B cell (primary cell): Measurements from ENCODE around the gene BLOC1S3. TPM values are rescaled to one million over a fixed set of nuclear protein-coding genes. Genes with fewer than 3 reads are reported as not detected.

Source experiments
- ATAC-seq: fragments of 200-7000 bp; cut with Tn5 transposase; one replicate; pipeline ENCODE4 v1.10.0; 2021; ENCODE audit warnings: low read depth, mild to moderate bottlenecking, moderate number of reproducible peaks, moderate library complexity
- CTCF ChIA-PET: fragments of 350-600 bp; sonication (Branson Sonifier 250); formaldehyde crosslinking; loops from one replicate; lab custom pipeline; 2021; ENCODE audit warnings: antibody characterized with exemption, inconsistent platforms; lab: Charles Lee
- POLR2A ChIA-PET: fragments of 350-600 bp; sonication (Branson Sonifier 250); formaldehyde crosslinking; loops from one replicate; lab custom pipeline; 2021; ENCODE audit warnings: antibody characterized with exemption; lab: Charles Lee
- DNase-seq: peaks from one replicate; pipeline ENCODE4 v3.0.0; 2013
- H2AFZ ChIP-seq: 2 replicates; pipeline ENCODE4 v1.6.1; 2012; ENCODE audit warnings: mild to moderate bottlenecking, low read depth, low read length; ENCODE audit not compliant: insufficient read depth, poor library complexity, severe bottlenecking
- H3K27ac ChIP-seq, 2 donors: 1 replicate in 1 of 2; 2 replicates in 1 of 2; pipeline ENCODE4 v1.5.1; 2012 to 2013; ENCODE audit warnings: low read length in 2 of 2, mild to moderate bottlenecking in 2 of 2, moderate library complexity in 1 of 2
- H3K27me3 ChIP-seq, 4 experiments: fragments of 200-600 bp in 1 of 4; sonication (generic) in 1 of 4; replicated peaks in 1 of 4; 1 replicate in 2 of 4; 2 replicates in 2 of 4; pipeline versions ENCODE4 v1.6.1 to v1.7.0; 2013 to 2016; ENCODE audit warnings: low read length in 3 of 4, mild to moderate bottlenecking in 2 of 4, mixed read lengths in 1 of 4, moderate library complexity in 1 of 4; ENCODE audit not compliant: insufficient read depth in 4 of 4, control insufficient read depth in 3 of 4; ENCODE audit errors: control extremely low read depth in 1 of 4
- H3K36me3 ChIP-seq, 2 experiments: replicated peaks in 1 of 2; 1 replicate in 1 of 2; 2 replicates in 1 of 2; pipeline versions ENCODE4 v1.6.1 to v1.7.1; 2013; ENCODE audit warnings: low read length in 1 of 2; ENCODE audit not compliant: insufficient read depth in 2 of 2, control insufficient read depth in 1 of 2; ENCODE audit errors: control extremely low read depth in 1 of 2, extremely low read depth in 1 of 2
- H3K4me1 ChIP-seq, 2 donors: fragments of 200-600 bp in 1 of 2; sonication (generic) in 1 of 2; 1 replicate in 1 of 2; 2 replicates in 1 of 2; pipeline versions ENCODE4 v1.5.1 to v1.6.1; 2013 to 2017; ENCODE audit warnings: low read length in 2 of 2; ENCODE audit not compliant: control insufficient read depth in 2 of 2, insufficient read depth in 2 of 2
- H3K4me2 ChIP-seq: replicated peaks from 2 replicates; pipeline ENCODE3; 2012; ENCODE audit warnings: mild to moderate bottlenecking, low read depth, low read length; ENCODE audit not compliant: poor library complexity, severe bottlenecking
- H3K4me3 ChIP-seq, 5 experiments: fragments of 200-600 bp in 1 of 5; sonication (generic) in 1 of 5; 1 replicate in 3 of 5; 2 replicates in 2 of 5; pipeline versions ENCODE4 v1.5.1 to v1.7.0; 2011 to 2016; ENCODE audit warnings: low read length in 4 of 5, mild to moderate bottlenecking in 4 of 5, low read depth in 2 of 5, control low read depth in 1 of 5, moderate library complexity in 1 of 5; ENCODE audit not compliant: insufficient read depth in 1 of 5; ENCODE audit errors: control extremely low read depth in 1 of 5, extremely low read depth in 1 of 5
- H3K79me2 ChIP-seq: fragments of 200-600 bp; sonication (generic); one replicate; pipeline ENCODE4 v1.6.0; 2016; ENCODE audit warnings: low read length; ENCODE audit not compliant: control insufficient read depth, insufficient read depth
- H3K9ac ChIP-seq: fragments of 200-600 bp; sonication (generic); 2 replicates; pipeline ENCODE4 v1.6.1; 2017; ENCODE audit warnings: mild to moderate bottlenecking, low read length, moderate library complexity
- H3K9me3 ChIP-seq, 3 donors: one replicate each; pipeline versions ENCODE4 v1.6.1 to v1.7.1; 2013; ENCODE audit warnings: low read length in 2 of 3; ENCODE audit not compliant: control insufficient read depth in 2 of 3, insufficient read depth in 1 of 3; ENCODE audit errors: control extremely low read depth in 1 of 3
- H4K20me1 ChIP-seq: 2 replicates; pipeline ENCODE4 v1.6.0; 2012; ENCODE audit warnings: mild to moderate bottlenecking, low read length; ENCODE audit not compliant: insufficient read depth, control insufficient read depth, poor library complexity, severe bottlenecking
- H3K27ac Mint-ChIP-seq: one replicate; pipeline ENCODE4 v1.8.0; 2021; ENCODE audit warnings: mixed read lengths
- H3K27me3 Mint-ChIP-seq: one replicate; pipeline ENCODE4 v1.8.0; 2021; ENCODE audit warnings: mixed read lengths
- H3K4me1 Mint-ChIP-seq: one replicate; pipeline ENCODE4 v1.8.0; 2021; ENCODE audit warnings: mixed read lengths
- H3K4me3 Mint-ChIP-seq: one replicate; pipeline ENCODE4 v1.8.0; 2021; ENCODE audit warnings: mixed read lengths
- H3K9me3 Mint-ChIP-seq: one replicate; pipeline ENCODE4 v1.8.0; 2022; ENCODE audit warnings: mixed read lengths; ENCODE audit not compliant: insufficient read depth
- CTCF ChIP-seq: fragments of 200-600 bp; IDR thresholded peaks from one replicate; pipeline ENCODE4 v1.8.0; 2022; ENCODE audit warnings: antibody characterized with exemption, mild to moderate bottlenecking
- EZH2 ChIP-seq: IDR thresholded peaks from 2 replicates; pipeline ENCODE4 v1.6.1; 2012; ENCODE audit warnings: borderline replicate concordance, low read depth, mild to moderate bottlenecking, moderate library complexity, low read length; ENCODE audit not compliant: insufficient read depth, poor library complexity, severe bottlenecking
- WGBS: methylation state at CpG from one replicate; pipeline ENCODE4 v1.1.5; 2013; ENCODE audit warnings: missing lambda C conversion rate; ENCODE audit not compliant: insufficient coverage; 5-methylcytosine and 5-hydroxymethylcytosine counted together
- intact Hi-C: fragments of 100-400 bp; cut with micrococcal nuclease; formaldehyde crosslinking; loops from one replicate; pipeline ENCODE4 v1.10.0; 2022
- polyA plus RNA-seq: library from polyadenylated mRNA; depleted of rRNA; stranded (reverse); fragments of >200 nt; gene quantifications from 2 replicates; pipeline ENCODE4 v1.2.3, GENCODE V29; 2012
- total RNA-seq, 2 donors: library from RNA; stranded (reverse); fragments of 120-200 nt in 1 of 2; gene quantifications; 1 replicate in 1 of 2; 2 replicates in 1 of 2; pipeline versions ENCODE4 v1.2.3 to v1.2.4, GENCODE V29; 2013 to 2022

The BLOC1S3 gene
- total and polyA plus RNA-seq, 2 donors (not counting 1 experiment from before 2014, with no cell fraction given), result 7.2 to 21.1 TPM

DNA sequence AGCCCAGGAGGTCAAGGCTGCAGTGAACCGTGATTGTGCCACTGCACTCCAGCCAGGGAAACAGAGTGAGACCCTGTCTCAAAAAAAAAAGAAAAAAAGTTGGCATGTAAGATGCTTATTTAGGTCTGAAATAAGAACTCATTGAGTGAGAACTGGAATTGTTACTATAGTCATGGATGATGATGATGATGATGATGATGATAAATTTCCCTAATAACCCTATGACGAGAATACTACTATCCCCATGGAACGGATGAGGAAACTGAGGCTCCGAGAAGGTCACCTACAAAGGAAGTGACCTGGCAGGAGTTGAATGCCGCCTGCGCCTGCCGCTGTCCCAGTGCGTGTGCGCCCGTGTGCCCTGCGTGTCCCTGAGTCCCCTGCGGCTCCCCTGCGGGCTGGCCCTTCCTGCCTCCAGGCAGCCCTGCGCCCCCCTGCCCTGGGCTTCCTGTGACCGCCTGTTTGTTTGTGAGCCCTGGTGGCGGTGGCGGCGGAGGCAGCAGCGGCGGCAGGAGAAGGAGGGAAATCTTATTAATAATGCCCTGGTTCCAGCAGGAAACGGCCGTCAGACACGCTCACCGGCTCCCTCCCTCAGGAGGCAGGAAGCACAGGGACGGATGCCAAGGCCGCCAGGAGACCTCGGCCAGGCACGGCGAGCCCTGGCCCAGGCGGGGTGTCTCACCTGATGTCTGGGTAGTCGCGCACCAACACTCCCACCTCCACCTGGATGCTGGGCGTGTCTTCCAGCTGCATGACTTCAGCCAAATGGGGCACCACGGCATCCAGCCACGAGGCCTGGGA, 37.0 kb downstream of the BLOC1S3 start:
- Mint-ChIP-seq H3K9me3 (no peaks in the 10 kb centered on the region), H3K4me1 (peaks cover 3% of the 10 kb centered on the region), H3K4me3 (no peak overlapping the region), H3K27ac (no peak overlapping the region), H3K27me3 (peaks cover 42% of the 10 kb centered on the region)
- Histone ChIP-seq H3K27ac (no peak overlapping the region), H3K9ac (no peak overlapping the region), H2AFZ (no peak overlapping the region), H3K4me3 (no peak overlapping the region), H3K27me3 (peaks cover 0 to 40% (median 11%) of the 10 kb centered on the region in 4 experiments), H3K36me3 (no peaks in the 10 kb centered on the region), H3K9me3 (no peaks in the 10 kb centered on the region), H3K79me2 (no peaks in the 10 kb centered on the region), H3K4me1 (no peaks in the 10 kb centered on the region), H3K4me2 (no peak overlapping the region), H4K20me1 (no peaks in the 10 kb centered on the region)
- DNase-seq, result no peak
- POLR2A ChIA-PET, result no interaction called here
- intact Hi-C loops, result no loop called here
- CTCF ChIA-PET, result no interaction called here
- TF ChIP-seq EZH2 (no peak), CTCF (no peak)
- 6% methylated on average over 34 of the region's 35 CpGs for WGBS
- no peak for ATAC-seq

DNA sequence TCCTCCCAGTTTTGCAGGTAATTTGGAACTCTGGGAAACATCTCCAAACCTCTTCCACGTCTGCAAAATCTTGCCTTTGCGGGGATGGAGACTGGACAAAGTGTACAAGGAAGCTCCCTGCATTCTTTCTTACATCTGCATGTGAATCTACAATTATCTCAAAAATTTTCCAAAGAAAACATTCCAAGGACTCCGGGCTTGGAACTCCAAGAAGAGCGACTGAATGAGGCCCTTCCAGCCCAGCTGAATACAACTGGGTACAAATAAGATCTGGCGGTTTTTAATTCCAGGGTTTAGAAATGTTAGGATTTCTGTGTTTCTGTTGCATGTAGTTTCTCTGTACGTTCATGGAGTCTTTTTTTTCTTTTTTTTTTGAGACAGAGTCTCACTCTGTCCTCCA, 38.1 kb downstream of the BLOC1S3 start:
- TF ChIP-seq CTCF (no peak), EZH2 (no peak)
- DNase-seq (no peak), ATAC-seq (no peak)
- no peaks in the 10 kb centered on the region for H3K9me3 ChIP-seq
- WGBS, result 80% methylated on average over 5 of the region's 6 CpGs
- Mint-ChIP-seq H3K4me1 (peaks cover 3% of the 10 kb centered on the region), H3K4me3 (no peak overlapping the region), H3K27ac (no peak overlapping the region), H3K27me3 (peaks cover 39% of the 10 kb centered on the region), H3K9me3 (no peaks in the 10 kb centered on the region)
- no peak overlapping the region for H2AFZ ChIP-seq
- CTCF ChIA-PET, result interaction anchor here (0.7 kb wide), 1 partner anchor 209 kb away, joined by 3 read pairs; no protein-coding TSS in a partner anchor
- peaks cover 0 to 35% (median 11%) of the 10 kb centered on the region in 4 experiments for H3K27me3 ChIP-seq
- intact Hi-C loops, result no loop called here
- no peak overlapping the region for H3K27ac ChIP-seq
- no peaks in the 10 kb centered on the region for H3K36me3 ChIP-seq
- no peak overlapping the region for H3K4me2 ChIP-seq
- POLR2A ChIA-PET, result no interaction called here
- H3K9ac ChIP-seq, result no peak overlapping the region
- no peaks in the 10 kb centered on the region for H3K4me1 ChIP-seq
- no peaks in the 10 kb centered on the region for H3K79me2 ChIP-seq
- no peak overlapping the region for H3K4me3 ChIP-seq
- H4K20me1 ChIP-seq, result no peaks in the 10 kb centered on the region
